NCI-H2107 (cell line): ENCODE results near the gene PPP1R3F.

Experiments used
- DNase-seq: peaks from one replicate; lab custom pipeline; 2025; lab: John Stamatoyannopoulos, UW

Gene PPP1R3F

DNA sequence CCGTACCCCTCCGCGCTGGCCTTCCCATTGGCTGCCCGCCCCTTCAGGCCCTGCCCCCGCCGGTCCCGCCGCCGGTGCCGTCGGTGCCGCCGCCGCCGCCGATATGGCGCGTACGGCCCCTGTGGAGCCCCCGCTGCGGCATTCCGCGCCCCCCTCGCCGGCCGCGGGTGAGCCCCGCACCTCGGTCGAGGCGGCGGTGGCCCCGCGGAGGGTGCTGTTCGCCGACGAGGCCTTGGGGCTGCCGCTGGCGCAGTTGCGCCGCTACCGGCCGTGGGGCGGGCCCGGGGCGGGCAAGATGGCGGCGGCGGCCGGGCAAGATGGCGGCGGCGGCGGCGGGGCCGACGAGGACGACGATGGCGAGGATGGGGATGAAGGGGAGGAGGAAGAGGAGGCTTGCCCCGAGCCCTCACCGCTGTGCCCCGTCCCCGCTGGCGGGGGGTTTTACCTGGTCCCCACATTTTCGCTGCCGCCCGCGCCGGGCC lies at the start of gene PPP1R3F:
PPP1R3F (plus strand) TSS at position 27 of the 482 bp plus-strand sequence; CDS start at position 104, 77 bp downstream.
- no peak for DNase-seq

DNA sequence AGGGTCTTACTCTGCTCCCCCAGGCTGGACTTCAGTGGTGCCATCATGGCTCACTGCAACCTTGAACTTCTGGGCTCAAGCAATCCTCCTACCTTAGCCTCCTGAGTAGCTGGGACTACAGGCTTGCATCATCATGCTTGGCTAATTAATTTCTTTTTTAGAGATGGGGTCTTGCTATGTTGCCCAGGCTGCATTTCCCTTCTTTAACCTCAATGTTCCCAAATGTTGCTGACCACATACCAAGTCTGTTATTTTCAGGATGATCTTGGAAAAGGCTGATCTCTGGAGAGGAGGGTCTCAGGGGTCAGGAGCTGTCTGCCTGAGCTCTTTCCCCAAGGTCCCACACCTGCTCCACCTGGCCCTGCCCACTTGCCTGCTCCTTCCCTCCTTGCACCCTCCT lies 49.5 kb upstream of the PPP1R3F start:
- no peak for DNase-seq

GRCh38 chrX:49221868-49222267 lies 47.7 kb upstream of the PPP1R3F start:
- DNase-seq = no peak

- no peak for DNase-seq
Measured at GRCh38 chrX:49225858-49226257, 43.7 kb upstream of the PPP1R3F start.

- no peak for DNase-seq
Measured at GRCh38 chrX:49226946-49227345, 42.6 kb upstream of the PPP1R3F start.

GRCh38 chrX:49227726-49228125 lies 41.9 kb upstream of the PPP1R3F start:
- no peak for DNase-seq

DNA sequence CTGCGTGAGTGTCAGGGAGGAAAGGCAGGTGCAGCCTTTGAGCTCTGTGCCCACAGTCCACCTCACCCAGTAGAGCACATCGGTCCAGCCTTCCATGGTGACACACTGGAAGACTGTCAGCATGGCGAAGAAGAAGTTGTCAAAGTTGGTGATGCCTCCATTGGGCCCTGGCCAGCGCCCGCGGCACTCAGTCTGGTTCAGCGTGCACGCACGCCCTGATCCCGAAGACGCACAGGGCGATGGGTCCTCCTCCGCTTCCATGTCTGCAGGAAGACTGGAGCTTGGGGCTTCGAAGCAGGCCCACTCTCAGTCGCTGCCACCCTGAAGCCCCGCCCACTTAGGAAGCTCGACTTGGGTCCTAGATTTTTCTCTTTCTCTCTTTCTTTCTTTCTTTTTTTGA lies 41.4 kb upstream of the PPP1R3F start:
- no peak for DNase-seq

- DNase-seq = no peak
Measured at GRCh38 chrX:49230500-49231232, 38.9 kb upstream of the PPP1R3F start.

- DNase-seq = no peak
Measured at GRCh38 chrX:49231333-49232000, 38.1 kb upstream of the PPP1R3F start.

- no peak for DNase-seq
Measured at GRCh38 chrX:49232525-49232924, 37.1 kb upstream of the PPP1R3F start.

GRCh38 chrX:49233176-49233575 lies 36.4 kb upstream of the PPP1R3F start, which contains the start of gene CACNA1F:
TSS of gene CACNA1F (minus strand) at chrX:49233340. CDS start at chrX:49233309, 31 bp downstream.
- DNase-seq = no peak

DNA sequence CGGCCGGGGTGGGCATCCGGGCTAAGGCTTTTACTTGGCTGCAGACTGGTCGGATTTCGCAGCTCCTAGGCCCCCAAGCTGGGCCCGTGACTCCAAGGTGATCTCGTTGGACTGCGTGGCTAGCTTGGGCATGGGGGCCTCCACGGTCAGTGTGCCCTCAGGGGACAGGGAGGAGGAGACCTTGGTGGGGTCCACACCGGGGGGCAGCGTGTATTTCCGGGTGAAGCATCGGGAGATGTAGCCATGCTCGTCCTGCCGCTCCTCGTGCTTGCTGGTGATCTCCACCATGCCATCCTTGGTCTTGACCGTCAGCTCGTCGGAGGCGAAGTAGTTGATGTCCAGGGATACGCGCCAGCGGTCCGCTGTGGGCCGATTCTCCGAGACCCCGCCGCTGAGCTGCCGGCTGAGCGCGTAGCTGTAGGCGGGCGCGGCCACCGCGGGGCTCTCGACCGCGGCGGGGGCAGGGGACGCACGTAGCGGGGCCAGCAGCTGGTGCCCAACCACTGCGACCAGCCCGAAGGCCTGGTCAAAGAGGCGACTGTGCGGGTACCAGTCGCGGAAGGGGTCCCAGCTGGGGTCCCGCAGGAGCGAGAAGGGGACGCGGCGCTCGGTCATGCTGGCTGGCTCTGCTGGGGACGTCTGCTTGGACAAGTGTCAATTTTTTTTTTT lies 35.6 kb upstream of the PPP1R3F start:
- DNase-seq = no peak

DNA sequence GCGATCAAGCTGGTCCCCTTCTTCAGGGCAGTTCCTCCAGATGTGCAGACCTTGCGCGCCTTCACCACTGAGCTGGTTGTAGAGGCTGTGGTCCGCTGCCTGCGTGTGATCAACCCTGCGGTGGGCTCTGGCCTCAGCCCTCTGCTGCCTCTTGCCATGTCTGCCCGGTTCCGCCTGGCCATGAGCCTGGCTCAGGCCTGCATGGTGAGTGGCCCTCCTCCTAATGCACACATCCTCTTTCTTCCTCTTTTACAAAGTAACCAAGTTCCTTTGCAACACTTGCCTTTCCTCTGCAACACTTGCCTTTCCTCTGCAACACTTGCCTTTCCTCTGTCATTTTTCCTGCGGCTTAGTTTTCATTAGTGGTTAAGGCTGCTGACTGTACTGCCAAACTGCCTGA lies 32.5 kb upstream of the PPP1R3F start:
- DNase-seq = no peak

DNA sequence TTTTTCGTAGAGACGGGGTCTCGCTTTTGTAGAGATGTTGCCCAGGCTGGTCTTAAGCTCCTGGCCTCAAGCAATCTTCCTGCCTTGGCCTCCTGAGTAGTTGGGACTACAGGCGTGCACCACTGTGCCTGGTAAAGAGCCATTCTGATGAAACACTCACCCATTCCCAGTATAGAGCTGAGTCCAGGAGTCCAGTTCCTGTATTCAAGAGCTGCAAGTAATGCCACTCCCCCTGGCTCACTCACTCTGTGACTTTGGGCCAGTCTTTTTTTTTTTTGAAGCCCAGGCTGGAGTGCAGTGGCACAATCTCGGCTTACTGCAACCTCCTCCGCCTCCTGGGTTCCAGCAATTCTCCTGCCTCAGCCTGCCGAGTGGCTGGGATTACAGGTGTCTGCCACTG lies 30.9 kb upstream of the PPP1R3F start:
- DNase-seq = no peak

- DNase-seq = no peak
Measured at GRCh38 chrX:49242545-49243066, 27.0 kb upstream of the PPP1R3F start.

GRCh38 chrX:49243166-49243565 lies 26.4 kb upstream of the PPP1R3F start:
- DNase-seq = no peak

DNA sequence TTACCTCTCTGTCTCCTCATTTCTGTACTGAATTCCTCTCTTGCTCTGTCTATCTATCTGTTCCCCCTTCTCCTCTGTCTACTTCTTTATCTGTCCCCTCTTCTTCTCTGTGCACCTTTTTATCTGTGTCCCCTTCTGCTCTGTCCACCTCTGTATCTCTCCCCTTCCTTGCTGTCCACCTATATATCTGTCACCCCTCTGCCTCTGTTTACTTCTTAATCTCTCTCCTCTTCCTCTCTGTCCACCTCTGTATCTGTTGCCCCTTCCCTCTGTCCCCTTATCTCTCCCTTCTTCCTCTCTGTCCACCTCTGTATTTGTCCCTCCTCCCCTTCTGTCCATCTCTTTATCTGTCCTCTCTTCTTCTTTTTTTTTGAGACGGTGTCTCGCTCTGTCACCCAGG lies 25.4 kb upstream of the PPP1R3F start:
- no peak for DNase-seq

DNA sequence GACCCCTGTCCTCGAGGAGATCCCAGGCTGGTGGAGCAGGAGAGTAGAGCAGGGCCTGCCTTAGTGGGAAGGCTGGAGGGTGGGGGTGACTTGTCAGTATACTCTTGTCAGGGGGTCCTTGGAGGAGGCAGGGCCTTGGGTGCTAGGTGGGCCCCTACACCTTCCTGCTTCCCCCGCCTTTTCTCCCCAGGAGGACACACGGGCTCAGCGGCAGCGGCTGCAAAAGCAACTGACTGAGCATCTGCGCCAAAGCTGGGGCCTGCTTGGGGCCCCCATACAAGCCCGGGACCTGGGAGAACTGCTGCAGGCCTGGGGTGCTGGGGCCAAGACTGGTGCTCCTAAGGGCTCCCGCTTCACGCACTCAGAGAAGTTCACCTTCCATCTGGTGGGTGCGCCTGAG lies 23.1 kb upstream of the PPP1R3F start:
- DNase-seq = no peak

GRCh38 chrX:49247346-49247745 lies 22.2 kb upstream of the PPP1R3F start:
- DNase-seq = no peak

DNA sequence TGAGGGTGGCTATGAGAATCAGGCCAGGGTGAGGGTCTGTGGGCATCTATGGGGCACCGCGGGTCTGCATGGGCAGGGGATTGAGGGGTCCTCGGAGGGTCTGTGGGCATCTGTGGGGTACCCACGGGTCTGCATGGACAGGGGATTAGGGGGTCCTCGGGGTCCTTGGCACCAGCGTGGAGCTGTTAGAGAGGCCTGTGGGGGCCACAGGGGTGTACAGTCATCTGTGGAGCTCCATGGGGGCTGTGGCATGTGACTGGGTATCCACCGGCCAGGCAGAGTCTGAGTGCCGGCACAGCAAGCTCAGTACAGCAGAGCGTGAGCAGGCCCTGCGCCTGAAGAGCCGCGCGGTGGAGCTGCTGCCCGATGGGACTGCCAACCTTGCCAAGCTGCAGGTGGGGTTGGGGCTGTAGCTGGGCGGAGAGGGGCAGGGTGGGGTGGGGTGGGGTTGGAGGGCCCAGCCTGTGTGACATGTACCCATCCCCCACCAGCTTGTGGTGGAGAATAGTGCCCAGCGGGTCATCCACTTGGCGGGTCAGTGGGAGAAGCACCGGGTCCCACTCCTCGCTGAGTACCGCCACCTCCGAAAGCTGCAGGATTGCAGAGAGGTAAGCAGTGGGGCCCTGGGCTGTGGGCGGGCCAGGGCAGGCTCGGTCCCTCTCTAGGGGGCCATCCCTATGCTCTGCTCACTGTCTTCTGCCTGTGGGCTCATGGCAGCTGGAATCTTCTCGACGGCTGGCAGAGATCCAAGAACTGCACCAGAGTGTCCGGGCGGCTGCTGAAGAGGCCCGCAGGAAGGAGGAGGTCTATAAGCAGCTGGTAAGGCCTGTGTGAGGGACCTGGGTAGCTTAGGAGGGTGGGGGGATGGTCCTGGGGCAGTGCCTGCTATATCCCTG lies 21.4 kb upstream of the PPP1R3F start:
- no peak for DNase-seq

DNA sequence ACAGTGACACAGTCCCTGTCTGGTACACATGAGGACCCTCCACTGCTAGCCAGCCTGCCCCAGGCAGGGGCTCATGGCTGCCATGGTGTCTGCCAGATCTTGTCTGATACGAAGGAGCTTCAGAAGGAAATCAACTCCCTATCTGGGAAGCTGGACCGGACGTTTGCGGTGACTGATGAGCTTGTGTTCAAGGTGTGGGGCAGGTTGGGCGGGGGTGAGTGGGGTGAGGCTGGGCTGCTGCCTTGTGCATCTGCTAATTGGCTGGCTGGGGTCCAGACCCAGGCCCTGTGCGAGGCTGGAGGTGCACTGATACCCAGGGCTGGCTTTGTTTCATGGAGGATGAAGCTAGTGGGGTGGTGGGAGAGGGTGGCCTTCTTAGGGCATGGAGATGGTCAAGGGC lies 20.5 kb upstream of the PPP1R3F start:
- no peak for DNase-seq

GRCh38 chrX:49249616-49250015 lies 20.0 kb upstream of the PPP1R3F start:
- no peak for DNase-seq
